ENCODE results near the gene CFDP1. TPM values are rescaled to one million over a fixed set of nuclear protein-coding genes. Genes with fewer than 3 reads are reported as not detected.

Gene CFDP1
- polyA plus RNA-seq, 4 donors = 108 to 390 (median 236) TPM

DNA sequence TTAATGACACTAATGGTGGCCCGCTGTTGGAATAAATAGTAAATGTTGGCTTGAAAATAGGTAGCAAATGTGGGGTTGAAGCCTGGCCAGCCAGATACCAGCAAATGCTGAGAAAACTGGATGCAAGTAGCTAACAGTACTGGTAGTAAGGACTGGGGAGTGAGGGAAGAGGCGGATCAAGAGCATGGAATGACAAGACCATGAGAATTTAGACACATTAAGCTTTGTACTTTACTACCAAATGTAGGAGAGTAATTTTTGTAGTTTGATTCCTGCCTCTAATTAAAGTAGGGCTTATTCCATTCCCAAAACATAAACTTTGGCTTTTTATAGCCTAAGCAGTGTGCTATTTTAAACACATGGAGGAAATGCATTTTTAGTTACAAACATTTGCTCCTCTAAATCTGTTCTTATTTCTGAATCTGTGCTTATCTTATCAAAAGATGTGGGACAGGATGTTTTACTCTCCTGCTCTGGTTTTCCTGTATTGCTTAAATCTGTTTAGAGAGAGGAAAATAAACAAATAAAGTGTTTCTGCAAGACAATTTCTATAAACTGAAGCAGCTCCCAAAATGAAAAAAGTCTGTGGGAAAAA is 44.1 kb downstream of the CFDP1 start:
- no peak for FAIRE-seq
- Histone ChIP-seq H3K9me3 (ENCODE audit: control insufficient read depth in 2 of 2, insufficient read depth in 1 of 2, low read depth in 1 of 2, low read length in 1 of 2) (no peaks in the 10 kb centered on the region), H3K36me3 (ENCODE audit: control insufficient read depth in 3 of 3, insufficient read depth in 2 of 3, low read depth in 1 of 3, low read length in 3 of 3) (peaks cover 3 to 23% (median 5%) of the 10 kb centered on the region in 3 donors), H3K27ac (ENCODE audit: low read depth in 1 of 3, low read length in 2 of 3) (no peak overlapping the region), H3K4me3 (ENCODE audit: low read depth in 1 of 3, low read length in 3 of 3) (no peak overlapping the region), H3K4me1 (ENCODE audit: control insufficient read depth in 3 of 3, insufficient read depth in 2 of 3, low read depth in 1 of 3, low read length in 2 of 3) (no peaks in the 10 kb centered on the region), H3K27me3 (ENCODE audit: control insufficient read depth in 3 of 3, insufficient read depth in 3 of 3, low read length in 3 of 3) (no peaks in the 10 kb centered on the region)
- WGBS, 3 donors = 78 to 98% (median 94%) methylated on average over 2 of the region's 2 CpGs
- DNase-seq = no peak

DNA sequence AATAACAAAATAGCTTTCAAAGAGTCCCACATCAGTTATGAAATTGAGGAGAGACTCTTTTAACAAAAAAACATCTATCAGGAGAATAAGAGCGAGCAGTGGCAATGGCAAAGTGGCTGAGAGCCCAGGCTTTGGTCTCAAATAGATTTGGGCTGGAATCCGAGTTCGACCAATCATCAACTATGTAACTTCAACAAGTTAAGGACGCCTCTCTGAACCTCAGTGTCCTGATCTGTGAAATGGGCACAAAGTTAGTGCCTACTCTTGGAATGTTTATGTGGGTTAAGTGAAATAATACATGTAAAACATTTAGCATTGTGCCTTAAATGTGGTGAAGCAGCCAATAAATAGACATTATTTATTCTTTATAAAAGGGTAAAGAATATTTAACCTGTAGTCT is 45.4 kb downstream of the CFDP1 start:
- peaks cover 3 to 25% (median 5%) of the 10 kb centered on the region in 3 donors for H3K36me3 ChIP-seq (ENCODE audit: control insufficient read depth in 3 of 3, insufficient read depth in 2 of 3, low read depth in 1 of 3, low read length in 3 of 3)
- H3K4me3 ChIP-seq (ENCODE audit: low read depth in 1 of 3, low read length in 3 of 3) = no peak overlapping the region
- no peak overlapping the region for H3K27ac ChIP-seq (ENCODE audit: low read depth in 1 of 3, low read length in 2 of 3)
- FAIRE-seq (no peak), DNase-seq (no peak)
- H3K4me1 ChIP-seq (ENCODE audit: control insufficient read depth in 3 of 3, insufficient read depth in 2 of 3, low read depth in 1 of 3, low read length in 2 of 3) = no peaks in the 10 kb centered on the region
- H3K27me3 ChIP-seq (ENCODE audit: control insufficient read depth in 3 of 3, insufficient read depth in 3 of 3, low read length in 3 of 3) = no peaks in the 10 kb centered on the region
- H3K9me3 ChIP-seq (ENCODE audit: control insufficient read depth in 2 of 2, insufficient read depth in 1 of 2, low read depth in 1 of 2, low read length in 1 of 2) = no peaks in the 10 kb centered on the region
- 90 to 96% (median 93%) methylated on average over 4 of the region's 4 CpGs for WGBS, 3 donors

DNA sequence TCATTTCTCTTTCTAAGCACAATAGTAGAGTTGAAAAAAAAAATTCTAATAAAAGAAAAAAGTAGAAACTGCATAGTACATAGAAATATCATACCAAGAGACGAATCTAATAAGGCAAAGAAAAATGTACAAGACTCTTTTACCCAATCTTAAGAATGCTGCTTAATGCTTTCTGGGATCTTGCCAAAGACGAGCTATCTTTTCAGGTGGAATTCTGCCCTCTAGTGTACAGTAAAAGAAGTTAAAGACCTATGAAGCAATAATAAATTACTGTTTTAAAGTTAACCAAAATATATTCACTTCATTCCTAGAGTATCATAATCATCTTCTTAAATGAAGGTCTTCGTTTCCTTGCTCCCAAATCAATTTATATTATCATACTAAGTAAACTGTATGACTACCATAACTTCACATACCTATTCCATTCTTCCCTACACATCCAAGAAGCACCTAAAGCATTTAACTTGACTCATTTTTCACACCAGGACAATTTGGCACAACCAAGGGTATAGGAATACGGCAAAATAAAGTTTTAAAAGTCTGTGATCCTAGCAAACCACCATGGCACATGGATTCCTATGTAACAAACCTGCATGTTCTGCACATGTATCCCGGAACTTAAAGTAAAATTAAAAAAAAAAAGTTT is 47.7 kb downstream of the CFDP1 start:
- WGBS, 3 donors = 25 to 35% (median 34%) methylated on average over 5 of the region's 5 CpGs
- FAIRE-seq = peak; percentile 89
- DNase-seq = peak; percentile 76 to 78

DNA sequence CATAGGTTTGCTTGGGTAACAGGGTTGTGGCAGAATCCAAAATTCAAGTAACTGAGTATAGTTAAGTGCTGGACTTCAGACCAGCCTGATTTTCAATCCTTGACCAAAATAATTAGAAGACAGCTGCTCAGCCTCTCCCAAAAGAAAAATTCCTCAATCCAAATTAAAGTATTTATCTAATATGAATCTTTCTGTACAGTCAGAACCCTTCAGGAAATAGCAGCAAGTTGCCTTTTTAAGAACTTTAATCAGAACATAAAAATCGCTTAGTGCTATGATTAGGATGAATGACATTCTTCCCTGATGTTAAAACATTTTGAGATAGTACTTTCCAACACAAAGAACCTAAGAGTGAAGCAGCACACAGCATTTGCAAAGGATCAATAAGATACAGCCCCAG is 50.2 kb downstream of the CFDP1 start:
- no peaks in the 10 kb centered on the region for H3K9me3 ChIP-seq (ENCODE audit: control insufficient read depth in 2 of 2, insufficient read depth in 1 of 2, low read depth in 1 of 2, low read length in 1 of 2)
- no peak for DNase-seq
- peaks cover 0 to 5% (median 4%) of the 10 kb centered on the region in 3 donors for H3K4me1 ChIP-seq (ENCODE audit: control insufficient read depth in 3 of 3, insufficient read depth in 2 of 3, low read depth in 1 of 3, low read length in 2 of 3)
- H3K36me3 ChIP-seq (ENCODE audit: control insufficient read depth in 3 of 3, insufficient read depth in 2 of 3, low read depth in 1 of 3, low read length in 3 of 3) = peaks cover 0 to 16% (median 2%) of the 10 kb centered on the region in 3 donors
- no peaks in the 10 kb centered on the region for H3K27me3 ChIP-seq (ENCODE audit: control insufficient read depth in 3 of 3, insufficient read depth in 3 of 3, low read length in 3 of 3)
- no peak for FAIRE-seq
- H3K27ac ChIP-seq (ENCODE audit: low read depth in 1 of 3, low read length in 2 of 3) = no peak overlapping the region
- H3K4me3 ChIP-seq (ENCODE audit: low read depth in 1 of 3, low read length in 3 of 3) = no peak overlapping the region
- 74 to 82% (median 81%) methylated on average over 1 of the region's 1 CpG for WGBS, 3 donors

More for the DNA sequence above, 47.7 kb downstream of the CFDP1 start:
- Histone ChIP-seq H3K4me1 (ENCODE audit: control insufficient read depth in 3 of 3, insufficient read depth in 2 of 3, low read depth in 1 of 3, low read length in 2 of 3) (peaks cover 0 to 4% (median 0%) of the 10 kb centered on the region in 3 donors), H3K9me3 (ENCODE audit: control insufficient read depth in 2 of 2, insufficient read depth in 1 of 2, low read depth in 1 of 2, low read length in 1 of 2) (no peaks in the 10 kb centered on the region), H3K27me3 (ENCODE audit: control insufficient read depth in 3 of 3, insufficient read depth in 3 of 3, low read length in 3 of 3) (no peaks in the 10 kb centered on the region), H3K27ac (ENCODE audit: low read depth in 1 of 3, low read length in 2 of 3) (no peak overlapping the region), H3K4me3 (ENCODE audit: low read depth in 1 of 3, low read length in 3 of 3) (no peak overlapping the region), H3K36me3 (ENCODE audit: control insufficient read depth in 3 of 3, insufficient read depth in 2 of 3, low read depth in 1 of 3, low read length in 3 of 3) (peaks cover 1 to 16% (median 2%) of the 10 kb centered on the region in 3 donors)

DNA sequence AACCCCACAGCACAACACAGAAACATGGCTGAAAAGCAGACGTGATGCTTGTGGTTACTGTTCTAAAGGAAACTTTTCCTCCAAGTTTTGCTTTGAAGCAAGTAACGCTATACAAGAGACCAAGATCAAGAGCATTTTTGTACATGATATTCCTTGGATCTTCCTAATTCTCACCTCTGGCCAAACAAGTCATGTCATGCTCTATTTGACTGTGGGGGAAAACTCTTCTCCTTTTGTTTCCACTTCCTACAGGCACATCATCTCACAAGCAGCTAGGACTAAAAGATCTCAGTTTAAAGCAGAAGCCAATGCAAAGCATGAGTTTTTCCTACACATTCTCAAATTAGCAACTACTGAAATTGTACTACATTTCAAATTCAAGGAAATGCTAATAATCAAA is 50.7 kb downstream of the CFDP1 start:
- FAIRE-seq = no peak
- no peak for DNase-seq
- Histone ChIP-seq H3K4me1 (ENCODE audit: control insufficient read depth in 3 of 3, insufficient read depth in 2 of 3, low read depth in 1 of 3, low read length in 2 of 3) (peaks cover 2 to 9% (median 9%) of the 10 kb centered on the region in 3 donors), H3K36me3 (ENCODE audit: control insufficient read depth in 3 of 3, insufficient read depth in 2 of 3, low read depth in 1 of 3, low read length in 3 of 3) (peaks cover 0 to 16% (median 2%) of the 10 kb centered on the region in 3 donors), H3K27ac (ENCODE audit: low read depth in 1 of 3, low read length in 2 of 3) (no peak overlapping the region), H3K27me3 (ENCODE audit: control insufficient read depth in 3 of 3, insufficient read depth in 3 of 3, low read length in 3 of 3) (no peaks in the 10 kb centered on the region), H3K4me3 (ENCODE audit: low read depth in 1 of 3, low read length in 3 of 3) (no peak overlapping the region), H3K9me3 (ENCODE audit: control insufficient read depth in 2 of 2, insufficient read depth in 1 of 2, low read depth in 1 of 2, low read length in 1 of 2) (no peaks in the 10 kb centered on the region)
- 83 to 93% (median 93%) methylated on average over 2 of the region's 2 CpGs for WGBS, 3 donors

DNA sequence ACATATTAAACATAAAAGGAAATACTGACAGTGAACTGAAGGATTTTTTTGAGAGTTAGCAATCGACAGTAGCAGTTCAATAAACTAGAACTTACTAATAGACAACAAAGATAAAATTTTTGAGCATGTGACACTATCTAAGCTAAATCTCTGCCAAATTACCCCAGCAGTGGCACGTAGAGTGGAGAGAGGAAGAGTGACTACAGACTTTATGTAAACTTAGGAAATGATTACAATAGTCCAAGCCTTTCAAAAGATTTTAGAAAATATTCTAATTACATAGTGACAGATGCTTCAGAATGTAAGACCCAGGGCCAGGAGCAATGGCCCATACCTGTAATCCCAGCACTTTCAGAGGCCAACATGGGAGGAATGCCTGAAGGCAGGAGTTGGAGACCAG is 52.4 kb downstream of the CFDP1 start:
- H3K4me1 ChIP-seq (ENCODE audit: control insufficient read depth in 3 of 3, insufficient read depth in 2 of 3, low read depth in 1 of 3, low read length in 2 of 3) = peaks cover 5 to 22% (median 14%) of the 10 kb centered on the region in 3 donors
- H3K4me3 ChIP-seq (ENCODE audit: low read depth in 1 of 3, low read length in 3 of 3) = no peak overlapping the region
- FAIRE-seq = no peak
- peak overlapping the region in 1 of 3 donors; percentile 36 for H3K27ac ChIP-seq (ENCODE audit: low read depth in 1 of 3, low read length in 2 of 3)
- no peak for DNase-seq
- H3K27me3 ChIP-seq (ENCODE audit: control insufficient read depth in 3 of 3, insufficient read depth in 3 of 3, low read length in 3 of 3) = no peaks in the 10 kb centered on the region
- peaks cover 0 to 21% (median 2%) of the 10 kb centered on the region in 3 donors for H3K36me3 ChIP-seq (ENCODE audit: control insufficient read depth in 3 of 3, insufficient read depth in 2 of 3, low read depth in 1 of 3, low read length in 3 of 3)
- no peaks in the 10 kb centered on the region for H3K9me3 ChIP-seq (ENCODE audit: control insufficient read depth in 2 of 2, insufficient read depth in 1 of 2, low read depth in 1 of 2, low read length in 1 of 2)
- WGBS, 3 donors = 40 to 70% (median 65%) methylated on average over 2 of the region's 2 CpGs

DNA sequence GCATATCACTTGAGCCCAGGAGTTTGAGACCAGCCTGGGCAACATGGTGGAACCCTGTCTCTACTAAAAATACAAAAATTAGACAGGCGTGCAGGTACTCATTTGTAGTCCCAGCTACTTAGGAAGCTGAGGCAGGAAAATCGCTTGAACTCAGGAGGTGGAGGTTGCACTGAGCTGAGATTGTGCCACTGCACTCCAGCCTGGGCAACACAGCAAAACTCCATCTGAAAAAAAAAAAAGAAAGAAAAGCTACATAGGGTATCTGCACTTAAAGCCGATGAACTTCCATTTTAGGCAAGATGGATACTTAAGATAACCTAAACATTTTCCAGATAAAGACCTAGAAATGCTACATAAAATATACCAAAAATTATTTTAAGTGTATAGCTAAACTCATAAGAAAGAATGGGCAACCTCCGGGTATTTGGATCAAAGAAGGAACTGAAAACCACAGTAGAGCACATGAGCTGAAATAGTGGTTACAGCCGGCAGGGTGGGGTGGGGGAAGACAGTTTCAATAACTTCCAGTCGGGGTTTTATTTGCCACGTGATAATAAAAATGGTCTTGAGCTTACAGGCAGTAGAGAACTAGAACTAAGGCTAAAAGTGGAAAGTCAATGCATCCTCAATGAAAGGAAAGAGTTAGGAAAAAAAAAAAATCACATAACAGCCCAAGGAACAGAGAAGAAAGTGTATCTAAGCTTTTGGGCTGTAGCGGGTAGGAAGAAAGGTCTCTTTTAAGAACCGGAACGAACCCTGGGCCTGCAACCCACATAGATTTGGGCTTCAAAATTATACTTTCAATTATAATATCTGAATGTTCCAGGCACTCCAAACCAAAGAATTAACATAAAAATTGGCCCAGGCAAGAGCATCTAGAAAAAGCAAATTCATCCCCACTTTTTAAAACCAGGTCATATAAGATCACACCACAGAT is 53.1 kb downstream of the CFDP1 start:
- H3K36me3 ChIP-seq (ENCODE audit: control insufficient read depth in 3 of 3, insufficient read depth in 2 of 3, low read depth in 1 of 3, low read length in 3 of 3) = peaks cover 0 to 26% (median 2%) of the 10 kb centered on the region in 3 donors
- peaks cover 5 to 22% (median 14%) of the 10 kb centered on the region in 3 donors for H3K4me1 ChIP-seq (ENCODE audit: control insufficient read depth in 3 of 3, insufficient read depth in 2 of 3, low read depth in 1 of 3, low read length in 2 of 3)
- DNase-seq = peak in 1 of 2 donors; percentile 18
- H3K27ac ChIP-seq (ENCODE audit: low read depth in 1 of 3, low read length in 2 of 3) = no peak overlapping the region
- FAIRE-seq = no peak
- no peak overlapping the region for H3K4me3 ChIP-seq (ENCODE audit: low read depth in 1 of 3, low read length in 3 of 3)
- H3K27me3 ChIP-seq (ENCODE audit: control insufficient read depth in 3 of 3, insufficient read depth in 3 of 3, low read length in 3 of 3) = no peaks in the 10 kb centered on the region
- 67 to 81% (median 73%) methylated on average over 10 of the region's 10 CpGs for WGBS, 3 donors
- H3K9me3 ChIP-seq (ENCODE audit: control insufficient read depth in 2 of 2, insufficient read depth in 1 of 2, low read depth in 1 of 2, low read length in 1 of 2) = no peaks in the 10 kb centered on the region

DNA sequence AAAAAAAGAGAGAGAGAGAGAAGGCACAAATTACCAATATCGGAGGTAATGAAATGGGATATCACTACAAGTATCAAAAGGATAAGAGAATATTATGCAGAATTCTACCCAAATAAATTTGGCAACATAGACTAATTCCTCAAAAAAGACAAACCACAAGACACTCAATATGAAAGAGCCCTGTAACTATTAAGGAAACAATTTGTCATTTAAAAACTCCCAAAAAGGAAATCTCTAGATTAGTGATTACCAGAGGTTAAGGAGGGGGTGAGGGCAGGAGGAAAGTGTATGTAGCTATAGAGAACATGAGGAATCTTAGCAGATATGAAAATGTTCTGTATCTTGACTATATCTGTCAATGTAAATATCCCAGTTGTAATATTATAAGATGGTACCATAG is 54.0 kb downstream of the CFDP1 start:
- DNase-seq (no peak), FAIRE-seq (no peak)
- Histone ChIP-seq H3K27me3 (ENCODE audit: control insufficient read depth in 3 of 3, insufficient read depth in 3 of 3, low read length in 3 of 3) (no peaks in the 10 kb centered on the region), H3K4me1 (ENCODE audit: control insufficient read depth in 3 of 3, insufficient read depth in 2 of 3, low read depth in 1 of 3, low read length in 2 of 3) (peaks cover 5 to 22% (median 14%) of the 10 kb centered on the region in 3 donors), H3K9me3 (ENCODE audit: control insufficient read depth in 2 of 2, insufficient read depth in 1 of 2, low read depth in 1 of 2, low read length in 1 of 2) (no peaks in the 10 kb centered on the region), H3K27ac (ENCODE audit: low read depth in 1 of 3, low read length in 2 of 3) (no peak overlapping the region), H3K36me3 (ENCODE audit: control insufficient read depth in 3 of 3, insufficient read depth in 2 of 3, low read depth in 1 of 3, low read length in 3 of 3) (peaks cover 0 to 26% (median 2%) of the 10 kb centered on the region in 3 donors), H3K4me3 (ENCODE audit: low read depth in 1 of 3, low read length in 3 of 3) (no peak overlapping the region)
- WGBS, 3 donors = 60 to 90% (median 83%) methylated on average over 1 of the region's 1 CpG

Measured in small intestine (tissue), 7 donors.